GM04503 (cell line): ENCODE data around the gene SPOP.
"Not testable (repeated sequence)": the region's sequence is repeated elsewhere in the genome, so short reads cannot be mapped to it uniquely, and the experiment has no call there.

ENCODE experiments used
- DNase-seq: peaks from one replicate; pipeline ENCODE4 v3.0.0-alpha.2; 2012; ENCODE audit warnings: low read depth

Gene SPOP

GRCh38 chr17:49695698-49696232, 17.9 kb upstream of the SPOP start:
- DNase-seq, result no peak

- DNase-seq, result no peak
Observed at GRCh38 chr17:49694847-49695697, 17.2 kb upstream of the SPOP start.

- no peak for DNase-seq
Observed at GRCh38 chr17:49692751-49693150, 14.9 kb upstream of the SPOP start.

- DNase-seq, result no peak
Observed at GRCh38 chr17:49691677-49692191, 13.8 kb upstream of the SPOP start.

- no peak for DNase-seq
Observed at GRCh38 chr17:49691086-49691676, 13.3 kb upstream of the SPOP start.

GRCh38 chr17:49690256-49690655, 12.4 kb upstream of the SPOP start:
- no peak for DNase-seq

GRCh38 chr17:49688848-49689247, 11.0 kb upstream of the SPOP start:
- no peak for DNase-seq

- DNase-seq, result no peak
Observed at GRCh38 chr17:49687878-49688491, 10.1 kb upstream of the SPOP start.

- no peak for DNase-seq
Observed at GRCh38 chr17:49681106-49681979, 3.4 kb upstream of the SPOP start.

GRCh38 chr17:49680314-49680713, 2.4 kb upstream of the SPOP start:
- no peak for DNase-seq

- DNase-seq, result peak; percentile 54
Observed at GRCh38 chr17:49677134-49677932, 564 bp downstream of the SPOP start.

GRCh38 chr17:49676276-49676868, 1.5 kb downstream of the SPOP start:
- DNase-seq, result no peak

- DNase-seq, result no peak
Observed at GRCh38 chr17:49674507-49674906, 3.4 kb downstream of the SPOP start.

- not testable (repeated sequence) for DNase-seq
Observed at GRCh38 chr17:49673679-49674078, 4.2 kb downstream of the SPOP start.

- DNase-seq, result no peak
Observed at GRCh38 chr17:49670641-49671040, 7.3 kb downstream of the SPOP start.

- DNase-seq, result no peak
Observed at GRCh38 chr17:49670002-49670401, 7.9 kb downstream of the SPOP start.

- no peak for DNase-seq
Observed at GRCh38 chr17:49667854-49668253, 10.0 kb downstream of the SPOP start.

GRCh38 chr17:49664706-49665211, 13.1 kb downstream of the SPOP start:
- no peak for DNase-seq

- DNase-seq, result no peak
Observed at GRCh38 chr17:49659661-49660382, 18.1 kb downstream of the SPOP start.

- DNase-seq, result no peak
Observed at GRCh38 chr17:49656247-49656646, 21.6 kb downstream of the SPOP start.
